Measurements from ENCODE around the gene BCL7C.
"Not testable (repeated sequence)": the region's sequence is repeated elsewhere in the genome, so short reads cannot be mapped to it uniquely, and the experiment has no call there.

GRCh38 chr16:30891043-30891823 lies 2.6 kb downstream of the BCL7C start:
- TF ChIP-seq CTCF (IDR thresholded peaks at IDR 0.05; ENCODE audit: poor library complexity, severe bottlenecking); SMC3 (conservative IDR thresholded peaks at IDR 0.05; ENCODE audit: poor library complexity); EZH2 (IDR thresholded peaks at IDR 0.05; ENCODE audit: borderline replicate concordance, insufficient read depth, low read length, poor library complexity, severe bottlenecking); TAF1 (IDR thresholded peaks at IDR 0.05; ENCODE audit: low read depth); POLR2AphosphoS5 (IDR thresholded peaks at IDR 0.05): not testable (repeated sequence)
- TF ChIP-seq, protein P1, sequence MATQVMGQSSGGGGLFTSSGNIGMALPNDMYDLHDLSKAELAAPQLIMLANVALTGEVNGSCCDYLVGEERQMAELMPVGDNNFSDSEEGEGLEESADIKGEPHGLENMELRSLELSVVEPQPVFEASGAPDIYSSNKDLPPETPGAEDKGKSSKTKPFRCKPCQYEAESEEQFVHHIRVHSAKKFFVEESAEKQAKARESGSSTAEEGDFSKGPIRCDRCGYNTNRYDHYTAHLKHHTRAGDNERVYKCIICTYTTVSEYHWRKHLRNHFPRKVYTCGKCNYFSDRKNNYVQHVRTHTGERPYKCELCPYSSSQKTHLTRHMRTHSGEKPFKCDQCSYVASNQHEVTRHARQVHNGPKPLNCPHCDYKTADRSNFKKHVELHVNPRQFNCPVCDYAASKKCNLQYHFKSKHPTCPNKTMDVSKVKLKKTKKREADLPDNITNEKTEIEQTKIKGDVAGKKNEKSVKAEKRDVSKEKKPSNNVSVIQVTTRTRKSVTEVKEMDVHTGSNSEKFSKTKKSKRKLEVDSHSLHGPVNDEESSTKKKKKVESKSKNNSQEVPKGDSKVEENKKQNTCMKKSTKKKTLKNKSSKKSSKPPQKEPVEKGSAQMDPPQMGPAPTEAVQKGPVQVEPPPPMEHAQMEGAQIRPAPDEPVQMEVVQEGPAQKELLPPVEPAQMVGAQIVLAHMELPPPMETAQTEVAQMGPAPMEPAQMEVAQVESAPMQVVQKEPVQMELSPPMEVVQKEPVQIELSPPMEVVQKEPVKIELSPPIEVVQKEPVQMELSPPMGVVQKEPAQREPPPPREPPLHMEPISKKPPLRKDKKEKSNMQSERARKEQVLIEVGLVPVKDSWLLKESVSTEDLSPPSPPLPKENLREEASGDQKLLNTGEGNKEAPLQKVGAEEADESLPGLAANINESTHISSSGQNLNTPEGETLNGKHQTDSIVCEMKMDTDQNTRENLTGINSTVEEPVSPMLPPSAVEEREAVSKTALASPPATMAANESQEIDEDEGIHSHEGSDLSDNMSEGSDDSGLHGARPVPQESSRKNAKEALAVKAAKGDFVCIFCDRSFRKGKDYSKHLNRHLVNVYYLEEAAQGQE (IDR thresholded peaks at IDR 0.05; ENCODE audit: borderline replicate concordance), result not testable (repeated sequence)

Data from neural cell (in vitro differentiated cells).